HG03045 (cell line): ENCODE results near the gene ZNF689.
"Not testable (repeated sequence)": the region's sequence is repeated elsewhere in the genome, so short reads cannot be mapped to it uniquely, and the experiment has no call there.

Experiments used
- ATAC-seq: cut with Tn5 transposase; IDR thresholded peaks from one replicate; pipeline ENCODE4 v1.9.1; 2021; ENCODE audit warnings: mild to moderate bottlenecking, moderate library complexity; ENCODE audit not compliant: unreplicated experiment

Gene ZNF689

DNA sequence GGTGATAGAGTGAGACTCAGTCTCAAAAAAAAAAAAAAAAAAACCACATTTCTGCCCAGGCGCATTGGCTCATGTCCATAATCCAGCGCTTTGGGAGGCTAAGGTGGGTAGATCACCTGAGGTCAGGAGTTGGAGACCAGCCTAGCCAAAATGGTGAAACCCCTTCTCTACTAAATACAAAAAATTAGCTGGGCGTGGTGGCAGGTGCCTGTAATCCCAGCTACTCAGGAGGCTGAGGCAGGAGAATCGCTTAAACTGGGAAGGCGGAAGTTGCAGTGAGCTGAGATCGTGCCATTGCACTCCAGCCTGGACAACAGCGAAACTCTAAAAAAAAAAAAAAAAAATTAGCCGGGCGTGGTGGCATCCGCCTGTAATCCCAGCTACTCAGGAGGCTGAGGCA is 26.9 kb upstream of the ZNF689 start:
- ATAC-seq: not testable (repeated sequence)

DNA sequence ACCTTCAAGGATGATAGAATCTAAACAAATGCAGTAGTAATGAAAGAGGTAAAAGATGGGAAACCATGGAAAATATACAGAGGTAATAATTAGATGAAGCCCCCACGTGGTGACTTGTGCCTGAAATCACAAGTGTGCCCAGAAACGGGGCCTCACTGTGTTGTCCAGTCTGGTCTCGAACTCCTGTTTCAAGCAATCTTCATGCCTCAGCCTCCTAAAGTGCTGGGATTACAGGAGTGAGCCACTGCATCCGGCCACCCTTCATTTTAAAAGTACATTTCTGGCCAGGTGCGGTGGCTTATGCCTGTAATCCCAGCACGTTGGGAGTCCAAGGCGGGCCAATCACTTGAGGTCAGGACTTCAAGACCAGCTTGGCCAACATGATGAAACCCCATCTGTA is 26.4 kb upstream of the ZNF689 start:
- no peak for ATAC-seq

DNA sequence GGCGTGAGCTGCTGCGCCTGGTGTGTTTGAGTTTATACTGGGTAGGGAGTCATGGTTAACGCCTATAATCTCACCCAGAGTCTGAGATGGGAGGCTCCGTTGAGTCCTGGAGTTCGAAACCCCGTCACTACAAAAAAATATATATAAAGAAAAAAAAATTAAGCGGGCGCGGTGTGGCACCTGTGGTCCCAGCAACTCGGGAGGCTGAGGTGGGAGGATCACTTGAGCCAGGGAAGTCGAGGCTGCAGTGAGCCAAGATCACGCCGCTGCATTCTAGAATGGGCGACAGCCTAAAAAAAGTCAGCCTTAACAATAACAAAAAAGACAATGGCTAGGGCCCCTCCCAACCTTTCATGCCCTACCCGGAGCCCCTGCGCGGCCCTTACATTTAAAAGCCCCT is 23.3 kb upstream of the ZNF689 start:
- no peak for ATAC-seq

DNA sequence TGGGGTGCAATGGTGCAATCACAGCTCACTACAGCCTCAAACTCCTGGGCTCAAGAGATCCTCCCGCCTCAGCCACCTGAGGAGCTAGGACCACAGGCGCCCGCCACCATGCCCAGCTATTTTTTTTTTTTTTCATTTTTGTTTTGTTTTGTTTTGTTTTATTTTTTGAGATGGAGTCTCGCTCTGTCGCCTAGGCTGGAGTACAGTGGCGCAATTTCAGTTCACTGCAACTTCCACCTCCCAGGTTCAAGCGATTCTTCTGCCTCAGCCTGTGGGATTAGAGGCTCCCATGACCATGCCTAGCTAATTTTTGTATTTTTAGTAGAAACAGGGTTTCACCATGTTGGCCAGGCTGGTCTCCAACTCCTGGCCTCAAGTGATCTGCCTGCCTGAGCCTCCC is 22.3 kb upstream of the ZNF689 start:
- not testable (repeated sequence) for ATAC-seq

DNA sequence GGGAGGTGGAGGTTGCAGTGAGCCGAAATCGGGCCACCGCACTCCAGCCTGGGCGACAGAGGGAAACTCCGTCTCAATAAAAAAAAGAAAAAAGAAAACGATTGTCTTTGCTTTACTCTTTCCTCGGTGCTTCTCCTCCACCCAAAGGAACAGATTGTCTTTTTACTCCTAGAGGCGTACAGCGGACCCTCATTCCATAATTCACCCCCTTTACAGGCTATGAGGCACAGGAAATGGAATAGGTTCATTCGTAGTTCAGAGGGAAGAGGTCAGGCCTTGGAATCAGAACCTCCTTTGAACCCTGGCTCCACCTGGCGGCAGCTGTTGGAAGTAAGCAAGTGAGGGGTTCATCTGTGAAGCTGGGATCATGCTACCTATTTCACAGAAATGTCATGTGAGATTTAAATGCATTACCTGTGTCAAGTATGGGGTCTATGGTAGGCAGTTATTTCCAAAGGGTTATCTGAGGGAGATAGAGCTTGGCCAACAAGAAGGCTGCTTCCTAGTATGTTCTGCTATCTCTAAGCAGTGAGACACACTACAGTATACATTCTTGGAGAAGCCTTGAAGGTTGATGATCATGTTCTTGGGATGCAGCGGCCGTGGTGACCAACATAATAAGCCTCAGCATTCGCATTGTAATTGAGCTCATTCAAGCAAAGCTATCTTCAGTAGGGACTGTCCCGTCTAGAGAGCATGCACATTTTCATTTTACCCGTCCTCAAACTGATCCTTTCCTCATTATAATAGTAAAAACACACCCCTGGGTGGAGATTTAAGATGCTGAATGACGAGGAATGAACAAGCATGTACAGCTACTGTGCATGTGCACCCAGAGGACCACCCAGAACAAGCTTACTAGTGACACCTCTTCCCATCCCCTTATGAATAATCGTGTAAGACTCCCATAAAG is 18.7 kb upstream of the ZNF689 start:
- ATAC-seq: no peak

DNA sequence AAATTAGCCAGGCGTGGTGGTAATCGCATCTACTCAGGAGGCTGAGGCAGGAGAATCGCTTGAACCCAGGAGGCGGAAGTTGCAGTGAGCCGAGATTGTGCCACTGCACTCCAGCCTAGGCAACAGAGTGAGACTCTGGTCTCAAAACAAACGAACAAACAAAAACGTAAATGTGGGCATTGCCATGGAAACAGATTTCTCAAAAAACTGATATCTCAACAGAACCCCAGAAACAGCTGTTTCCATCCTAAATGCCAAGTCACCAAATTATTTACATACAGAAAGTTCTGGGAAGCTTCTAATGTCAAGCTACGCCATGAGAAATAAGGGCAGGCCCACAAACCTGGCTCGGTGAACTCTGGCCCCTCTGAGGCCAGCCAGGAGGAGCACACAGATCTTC is 16.0 kb upstream of the ZNF689 start:
- no peak for ATAC-seq

DNA sequence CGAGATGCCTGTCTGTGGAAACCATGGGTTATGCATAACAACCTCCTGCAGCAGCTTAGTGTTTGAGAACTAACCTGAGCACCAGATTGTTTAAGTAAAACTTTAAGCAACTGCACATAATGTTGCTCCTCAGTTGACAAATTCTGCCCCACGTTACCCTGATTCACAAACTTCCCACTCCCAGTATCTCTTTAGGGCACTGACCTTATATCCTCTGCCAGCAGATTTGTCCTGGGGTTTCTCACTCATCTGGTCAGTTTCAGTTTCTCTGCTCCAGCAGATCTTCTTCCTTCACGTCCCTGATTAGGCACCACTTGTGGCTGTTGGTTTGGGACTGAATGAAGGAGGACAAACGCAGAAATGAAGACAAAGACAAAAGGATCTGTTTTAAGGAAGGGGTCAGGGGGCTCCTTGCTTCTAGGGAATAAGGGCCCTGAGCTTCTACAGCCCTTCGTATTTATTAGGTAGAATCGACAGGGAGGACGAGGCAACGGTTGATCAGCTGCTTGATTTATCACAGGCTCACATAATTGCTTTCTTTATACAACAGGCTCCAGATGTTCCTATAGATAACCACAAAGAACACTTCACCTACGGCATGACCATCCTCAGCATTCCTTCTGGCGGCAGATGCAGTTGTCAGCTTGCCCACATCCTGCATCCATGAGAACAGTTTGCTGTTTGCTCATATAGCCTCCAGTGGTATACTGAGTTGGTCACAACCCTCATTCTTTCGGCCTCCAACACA is 13.5 kb upstream of the ZNF689 start:
- ATAC-seq: no peak

DNA sequence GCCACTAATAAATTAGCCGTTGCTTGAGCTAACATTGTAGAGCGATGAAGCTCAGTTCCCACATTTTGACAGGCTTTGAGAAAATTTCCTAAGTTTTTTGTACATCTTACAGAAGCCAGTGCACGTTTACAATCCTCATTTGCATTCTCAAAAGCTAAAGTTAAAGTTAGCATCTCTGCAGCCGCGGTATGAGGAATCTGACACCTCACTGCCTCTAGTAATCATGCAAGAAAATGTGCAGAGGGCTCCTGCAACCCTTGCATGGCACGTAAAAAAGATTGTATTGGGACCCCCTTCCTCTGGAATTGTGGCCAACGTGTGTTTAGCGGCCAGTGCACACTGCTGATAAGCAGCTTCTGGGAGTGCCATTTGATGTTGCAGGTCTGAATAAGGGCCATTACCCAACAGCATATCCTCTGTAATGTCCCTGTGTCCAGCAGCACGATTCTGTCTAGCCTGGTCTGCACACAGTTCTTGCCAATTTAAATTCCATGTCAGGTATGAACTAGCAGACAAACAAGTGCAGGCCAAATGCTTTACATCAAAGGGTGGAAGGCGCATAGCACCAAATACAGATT is 12.4 kb upstream of the ZNF689 start:
- ATAC-seq: no peak

DNA sequence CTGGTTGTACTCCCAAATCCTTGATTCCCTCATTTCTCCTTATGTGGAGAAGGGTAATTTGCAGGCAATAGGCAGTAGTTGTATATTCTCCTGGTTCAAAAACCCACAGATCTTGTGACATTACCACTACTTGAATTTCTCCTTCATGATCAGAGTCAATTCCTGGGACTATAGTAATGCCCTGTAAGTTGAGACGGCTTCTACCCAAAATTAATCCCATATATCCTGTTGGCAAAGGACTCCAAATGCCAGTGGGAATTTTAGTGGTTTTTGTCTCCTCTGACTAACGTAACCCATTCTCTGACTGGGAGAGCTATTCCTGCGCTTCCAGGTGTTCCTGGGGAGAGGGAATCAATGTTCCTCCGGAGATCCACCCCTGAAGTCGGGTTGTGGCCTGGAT is 11.6 kb upstream of the ZNF689 start:
- ATAC-seq: no peak

DNA sequence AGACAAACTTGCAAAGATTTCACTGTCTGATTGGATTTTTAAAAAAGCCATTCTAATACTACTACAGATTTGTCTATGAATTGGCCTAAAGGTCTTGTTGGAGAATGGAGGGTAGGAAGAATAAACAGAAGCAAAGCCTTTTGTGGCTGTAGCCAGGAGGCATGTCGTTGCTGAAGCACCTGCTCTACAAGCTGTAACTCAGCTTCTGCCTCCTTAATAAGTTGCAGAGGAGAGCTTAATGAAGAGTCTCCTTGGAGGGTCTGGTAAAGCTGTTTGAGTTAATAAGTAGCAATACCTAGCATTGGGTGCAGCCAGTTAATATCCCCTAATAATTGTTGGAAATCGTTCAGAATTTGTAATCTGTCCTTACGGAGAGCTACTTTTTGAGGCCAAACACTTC is 10.0 kb upstream of the ZNF689 start:
- no peak for ATAC-seq

DNA sequence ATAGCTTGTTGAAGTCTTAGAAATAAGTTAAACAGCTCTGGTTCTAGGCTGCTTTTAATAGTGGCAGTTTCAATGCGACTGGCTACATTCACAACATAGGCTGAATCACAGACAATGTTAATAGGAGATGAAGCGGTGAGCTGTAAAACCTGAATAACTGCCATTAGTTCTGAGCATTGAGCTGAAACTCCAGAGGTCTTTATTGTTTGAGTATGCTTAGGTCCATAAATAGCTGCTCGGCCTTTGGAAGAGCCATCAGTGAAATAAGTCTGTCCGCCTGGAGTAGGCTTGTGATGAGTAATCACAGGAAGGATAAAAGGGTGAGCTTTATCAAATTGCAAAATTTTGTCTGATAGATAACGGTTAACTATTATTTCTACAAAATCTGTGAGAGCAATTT is 9.4 kb upstream of the ZNF689 start:
- ATAC-seq: no peak

DNA sequence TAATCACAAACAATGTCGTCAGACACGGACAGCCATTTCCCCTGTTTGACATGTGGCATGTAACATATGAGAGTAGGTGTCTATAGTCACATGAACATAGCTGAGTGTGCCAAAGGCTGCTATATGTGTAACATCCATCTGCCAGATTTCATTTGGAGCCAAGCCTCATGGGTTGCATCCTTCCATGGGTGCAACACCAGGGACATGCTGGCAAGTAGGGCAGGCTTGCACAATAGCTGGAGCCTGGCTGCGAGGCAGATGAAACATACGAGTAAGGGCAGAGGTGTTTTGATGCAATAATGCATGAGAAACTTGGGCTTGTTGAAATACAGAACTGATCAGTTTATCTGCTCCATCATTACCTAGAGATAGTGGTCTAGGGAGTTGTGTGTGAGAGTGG is 9.0 kb upstream of the ZNF689 start:
- no peak for ATAC-seq

DNA sequence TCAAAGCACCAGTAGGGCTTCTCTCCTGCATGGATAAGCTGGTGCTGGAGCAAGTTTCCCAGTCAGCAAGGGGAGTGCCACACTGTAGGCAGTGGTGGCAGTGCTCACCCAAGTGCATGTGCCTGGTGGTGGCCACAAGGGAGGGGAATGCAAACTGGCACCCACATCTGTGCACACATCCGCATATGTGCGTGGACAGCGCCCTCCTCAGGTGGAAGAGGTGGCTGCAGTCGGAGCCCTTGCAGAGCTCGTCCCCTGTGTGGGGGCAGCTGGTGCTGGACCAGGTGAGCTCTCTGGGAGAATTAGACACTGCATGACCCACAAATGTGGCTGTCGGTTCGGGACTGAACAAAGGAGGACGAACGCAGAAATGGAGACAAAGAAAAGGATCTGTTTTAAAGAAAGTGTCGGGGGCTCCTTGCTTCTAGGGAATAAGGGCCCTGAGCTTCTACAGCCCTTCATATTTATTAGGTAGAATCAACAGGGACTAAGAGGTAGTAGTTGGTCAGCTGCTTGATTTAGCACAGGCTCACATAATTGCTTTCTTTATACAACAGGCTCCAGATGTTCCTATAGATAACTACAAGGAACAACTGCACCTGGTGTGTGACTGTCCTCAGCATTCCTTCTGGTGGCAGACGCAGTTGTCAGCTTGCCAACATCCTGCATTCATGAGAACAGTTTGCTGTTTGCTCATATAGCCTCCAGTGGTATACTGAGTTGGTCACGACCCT is 5.3 kb upstream of the ZNF689 start:
- ATAC-seq: no peak

DNA sequence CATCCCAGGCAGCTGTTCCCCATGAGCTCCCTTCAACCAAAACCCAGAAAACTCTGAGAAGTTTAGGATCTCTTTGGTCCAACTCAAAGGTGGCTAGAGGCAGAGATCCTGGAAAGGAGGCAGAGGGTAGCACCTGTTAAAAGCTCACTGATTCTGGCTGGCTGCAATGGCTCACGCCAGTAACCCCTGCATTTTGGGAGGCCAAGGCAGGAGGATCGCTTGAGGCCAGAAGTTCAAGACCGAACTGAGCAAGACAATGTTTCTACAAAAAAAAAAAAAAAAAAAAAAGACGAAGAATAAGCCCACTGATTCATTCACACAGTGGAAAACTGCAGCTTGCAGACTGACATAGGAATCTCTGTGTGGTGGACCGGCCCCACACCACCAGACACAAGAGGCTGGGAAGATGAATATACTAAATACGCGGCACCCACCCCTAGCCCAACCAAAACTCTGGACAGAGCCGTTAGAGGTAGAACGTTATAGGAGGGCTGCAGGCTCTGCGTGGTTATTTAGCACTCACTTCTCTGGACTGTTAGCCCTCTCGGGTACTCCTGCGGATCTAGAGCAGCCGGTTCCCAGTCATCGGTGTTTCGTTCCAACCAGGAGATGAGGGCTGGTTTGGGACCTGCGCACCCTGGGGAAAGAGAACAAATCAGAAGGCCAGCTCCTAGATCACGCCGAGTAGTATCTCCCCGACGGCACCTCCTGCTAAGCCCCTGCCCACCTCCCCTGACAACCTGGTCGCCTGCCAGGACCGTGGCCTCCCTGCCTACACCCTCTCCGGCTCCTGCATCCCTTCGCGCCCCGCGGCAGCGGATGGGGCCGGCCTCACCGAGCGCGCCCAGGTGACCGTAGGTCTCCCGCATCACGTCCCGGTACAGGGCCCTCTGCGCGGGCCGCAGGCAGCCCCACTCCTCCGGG is 925 bp downstream of the ZNF689 start:
- ATAC-seq: peak; percentile 28

DNA sequence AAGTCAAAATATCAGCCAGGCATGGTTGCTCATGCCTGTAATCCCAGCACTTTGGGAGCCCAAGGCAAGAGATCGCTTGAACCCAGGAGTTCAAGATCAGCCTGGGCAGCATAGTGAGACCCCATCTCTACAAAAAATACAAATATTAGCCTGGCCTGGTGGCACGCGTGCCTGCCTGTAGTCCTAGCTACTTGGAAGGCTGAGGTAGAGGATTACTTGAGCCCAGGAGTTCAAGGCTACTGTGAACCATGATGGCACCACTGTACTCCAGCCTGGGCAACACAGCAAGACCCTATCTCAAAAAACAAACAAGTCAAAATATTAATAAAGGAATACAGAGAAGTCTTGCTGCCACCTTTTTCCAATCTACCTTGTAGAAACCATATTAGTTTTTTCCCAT is 4.2 kb downstream of the ZNF689 start:
- no peak for ATAC-seq

DNA sequence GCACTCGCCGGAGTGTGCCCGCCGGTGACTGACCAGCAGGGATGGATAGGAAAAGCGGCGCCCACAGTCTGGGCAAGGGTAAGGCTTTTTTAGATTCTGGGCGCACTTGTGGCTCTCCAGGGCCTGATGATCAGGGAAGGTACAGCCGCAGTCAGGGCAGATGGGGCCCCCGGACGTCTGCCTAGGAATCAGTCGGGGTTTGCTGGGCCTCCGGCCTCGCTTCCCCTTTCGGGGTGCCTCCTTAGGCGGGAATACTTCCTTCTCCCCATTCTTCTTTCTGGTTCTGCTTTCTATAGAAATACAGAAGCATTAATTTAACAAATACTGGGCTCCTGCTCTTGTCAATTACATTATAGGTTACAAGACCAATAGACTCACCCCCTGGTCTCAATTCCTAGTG is 5.0 kb downstream of the ZNF689 start:
- no peak for ATAC-seq

DNA sequence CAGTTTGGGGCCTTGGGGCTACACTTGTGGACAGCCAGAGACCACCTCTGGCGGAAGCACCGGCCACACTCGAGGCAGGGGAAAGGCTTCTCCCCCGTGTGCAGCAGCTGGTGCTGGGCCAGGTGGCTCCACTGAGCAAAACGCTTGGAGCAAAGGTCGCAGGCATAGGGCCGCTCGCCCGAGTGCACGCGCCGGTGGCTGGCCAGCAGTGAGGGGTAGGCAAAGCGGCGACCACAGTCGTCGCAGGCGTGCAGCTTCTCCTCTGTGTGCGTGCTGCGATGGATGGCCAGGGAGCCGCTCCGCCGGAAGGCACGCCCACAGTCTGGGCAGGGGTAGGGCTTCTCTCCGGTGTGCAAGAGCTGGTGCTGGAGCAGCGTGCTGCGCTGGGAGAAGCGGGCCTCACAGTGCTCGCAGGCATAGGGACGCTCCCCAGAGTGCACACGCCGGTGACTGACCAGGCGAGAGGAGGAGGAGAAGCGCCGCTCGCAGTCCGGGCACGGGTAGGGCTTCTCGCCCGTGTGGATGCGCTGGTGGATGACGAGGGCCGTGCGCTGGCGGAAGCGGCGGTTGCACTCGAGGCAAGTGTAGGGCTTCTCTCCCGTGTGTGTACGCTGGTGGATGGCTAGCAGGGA is 5.8 kb downstream of the ZNF689 start:
- ATAC-seq: no peak

DNA sequence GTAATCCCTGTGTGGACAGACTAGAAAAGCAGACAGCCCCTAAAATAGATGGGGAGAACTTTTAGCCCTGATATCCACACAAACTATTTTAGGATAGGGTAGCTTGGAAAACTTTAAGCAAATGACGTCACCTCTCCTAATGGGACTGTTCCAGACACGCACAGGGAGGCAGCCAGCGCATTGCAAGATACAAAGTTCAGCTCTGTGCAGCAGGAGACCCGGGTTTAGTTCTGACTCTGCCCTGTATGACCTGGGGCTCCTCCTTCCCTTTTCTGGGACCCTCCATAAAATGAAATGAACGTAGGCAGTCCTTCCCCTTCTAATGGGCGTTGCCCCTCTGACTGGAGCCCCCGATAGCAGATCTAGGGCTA is 6.3 kb downstream of the ZNF689 start:
- no peak for ATAC-seq

DNA sequence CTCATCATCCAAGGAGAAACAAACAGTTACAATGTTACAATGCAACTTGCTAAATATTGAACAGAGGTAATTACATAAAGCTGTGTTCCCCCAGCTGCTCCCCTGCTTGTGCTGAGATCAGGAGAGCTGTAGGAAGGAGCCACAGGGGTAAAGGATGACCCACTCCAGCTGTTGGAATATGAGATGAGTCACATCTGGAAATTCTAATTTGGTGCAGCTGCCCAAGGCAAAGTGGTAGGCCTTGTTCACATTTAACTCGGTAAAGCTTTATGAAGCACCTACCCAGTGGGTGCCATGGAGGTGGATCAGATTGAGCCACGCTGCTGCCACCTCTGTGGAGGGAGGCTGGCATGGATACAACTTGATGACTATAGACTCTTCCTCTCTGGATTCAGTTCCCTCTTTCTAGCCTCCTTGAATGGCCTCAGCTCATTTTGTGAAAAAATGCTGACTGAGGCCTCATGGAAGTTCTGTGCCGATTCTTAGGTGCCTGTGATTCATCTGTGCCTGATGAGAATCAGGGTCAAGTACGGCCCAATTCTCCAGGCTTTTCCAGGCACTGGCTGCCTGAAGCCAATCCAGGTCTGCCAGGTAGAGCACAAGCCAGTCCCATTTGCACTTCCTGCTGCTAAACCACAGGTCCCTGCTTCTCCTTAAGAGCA is 7.4 kb downstream of the ZNF689 start:
- no peak for ATAC-seq
